GM19372 (cell line): ENCODE measurements around the gene MYO7A.

Source experiments
- ATAC-seq: cut with Tn5 transposase; IDR thresholded peaks from one replicate; pipeline ENCODE4 v1.9.1; 2021; ENCODE audit warnings: mild to moderate bottlenecking, low read depth, moderate library complexity; ENCODE audit not compliant: unreplicated experiment

MYO7A gene

GRCh38 chr11:77143405-77144020 is 15.5 kb downstream of the MYO7A start:
- ATAC-seq = no peak

GRCh38 chr11:77144196-77144856 is 16.3 kb downstream of the MYO7A start:
- ATAC-seq = no peak

GRCh38 chr11:77144857-77145428 is 16.9 kb downstream of the MYO7A start:
- ATAC-seq = no peak

- no peak for ATAC-seq
Measured at GRCh38 chr11:77146261-77147035, 18.4 kb downstream of the MYO7A start.

- no peak for ATAC-seq
Measured at GRCh38 chr11:77147036-77147315, 18.9 kb downstream of the MYO7A start.

- no peak for ATAC-seq
Measured at GRCh38 chr11:77147668-77148321, 19.7 kb downstream of the MYO7A start.

- no peak for ATAC-seq
Measured at GRCh38 chr11:77148963-77149715, 21.1 kb downstream of the MYO7A start.

- ATAC-seq = no peak
Measured at GRCh38 chr11:77149716-77150392, 21.8 kb downstream of the MYO7A start.

- ATAC-seq = no peak
Measured at GRCh38 chr11:77150836-77151235, 22.8 kb downstream of the MYO7A start.

GRCh38 chr11:77151804-77152509 is 23.9 kb downstream of the MYO7A start:
- ATAC-seq = no peak

- no peak for ATAC-seq
Measured at GRCh38 chr11:77152846-77153245, 24.8 kb downstream of the MYO7A start.

GRCh38 chr11:77153276-77154185 is 25.5 kb downstream of the MYO7A start:
- no peak for ATAC-seq

- ATAC-seq = no peak
Measured at GRCh38 chr11:77154381-77155081, 26.5 kb downstream of the MYO7A start.

- ATAC-seq = no peak
Measured at GRCh38 chr11:77155082-77155475, 27.0 kb downstream of the MYO7A start.

GRCh38 chr11:77155556-77156130 is 27.6 kb downstream of the MYO7A start:
- no peak for ATAC-seq

- ATAC-seq = no peak
Measured at GRCh38 chr11:77156396-77157195, 28.6 kb downstream of the MYO7A start.
